ENCODE results near the gene VPS13C.

The VPS13C gene

DNA sequence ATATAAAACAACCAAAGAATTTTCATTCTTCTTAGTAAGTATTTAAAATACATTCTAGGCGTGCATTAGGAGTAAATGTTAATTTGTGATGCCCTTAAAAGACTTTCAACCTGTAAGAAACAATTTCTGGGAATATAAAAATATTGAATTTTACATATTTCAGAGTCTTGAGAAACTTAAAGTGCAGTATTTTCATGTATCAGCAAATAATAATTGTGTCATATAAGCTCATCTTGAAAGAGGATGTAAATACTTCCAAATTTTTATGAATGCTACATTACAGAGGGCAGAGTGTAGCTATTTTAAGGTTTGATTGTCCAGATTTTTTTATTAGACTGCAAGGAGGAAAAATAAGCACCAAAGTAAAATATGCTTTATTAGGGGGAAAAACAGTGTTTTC is 207.1 kb downstream of the VPS13C start:
- no peak for TF ChIP-seq EZH2phosphoT487 (conservative IDR thresholded peaks at IDR 0.05; ENCODE audit: low read length)
- TF ChIP-seq, protein P1, sequence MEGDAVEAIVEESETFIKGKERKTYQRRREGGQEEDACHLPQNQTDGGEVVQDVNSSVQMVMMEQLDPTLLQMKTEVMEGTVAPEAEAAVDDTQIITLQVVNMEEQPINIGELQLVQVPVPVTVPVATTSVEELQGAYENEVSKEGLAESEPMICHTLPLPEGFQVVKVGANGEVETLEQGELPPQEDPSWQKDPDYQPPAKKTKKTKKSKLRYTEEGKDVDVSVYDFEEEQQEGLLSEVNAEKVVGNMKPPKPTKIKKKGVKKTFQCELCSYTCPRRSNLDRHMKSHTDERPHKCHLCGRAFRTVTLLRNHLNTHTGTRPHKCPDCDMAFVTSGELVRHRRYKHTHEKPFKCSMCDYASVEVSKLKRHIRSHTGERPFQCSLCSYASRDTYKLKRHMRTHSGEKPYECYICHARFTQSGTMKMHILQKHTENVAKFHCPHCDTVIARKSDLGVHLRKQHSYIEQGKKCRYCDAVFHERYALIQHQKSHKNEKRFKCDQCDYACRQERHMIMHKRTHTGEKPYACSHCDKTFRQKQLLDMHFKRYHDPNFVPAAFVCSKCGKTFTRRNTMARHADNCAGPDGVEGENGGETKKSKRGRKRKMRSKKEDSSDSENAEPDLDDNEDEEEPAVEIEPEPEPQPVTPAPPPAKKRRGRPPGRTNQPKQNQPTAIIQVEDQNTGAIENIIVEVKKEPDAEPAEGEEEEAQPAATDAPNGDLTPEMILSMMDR (IDR thresholded peaks at IDR 0.05; ENCODE audit: insufficient read depth, low read length, poor library complexity, severe bottlenecking): no peak
- Histone ChIP-seq H3K27me3 (ENCODE audit: low read length) (no peaks in the 10 kb centered on the region), H3K79me2 (ENCODE audit: insufficient read depth, low read length) (no peaks in the 10 kb centered on the region), H3K9ac (ENCODE audit: low read length) (no peak overlapping the region), H3F3A (ENCODE audit: insufficient read depth) (no peaks in the 10 kb centered on the region), H3K36me3 (ENCODE audit: low read length) (peaks cover 3% of the 10 kb centered on the region; the same call in 1 of the 2 replicates), H3K27ac (ENCODE audit: low read depth, low read length) (no peak overlapping the region), H4K20me1 (ENCODE audit: low read depth, low read length) (no peaks in the 10 kb centered on the region), H2AFZ (ENCODE audit: low read depth, low read length, severe bottlenecking) (no peak overlapping the region), H3K4me2 (ENCODE audit: low read depth, low read length, poor library complexity, severe bottlenecking) (no peak overlapping the region), H3K9me2 (replicated peaks; ENCODE audit: insufficient read depth, low read length) (no peaks in the 10 kb centered on the region), H3K4me3 (ENCODE audit: insufficient read depth, low read length, poor library complexity, severe bottlenecking) (no peak overlapping the region), H3K9me3 (ENCODE audit: insufficient read depth, low read length) (no peaks in the 10 kb centered on the region)

DNA sequence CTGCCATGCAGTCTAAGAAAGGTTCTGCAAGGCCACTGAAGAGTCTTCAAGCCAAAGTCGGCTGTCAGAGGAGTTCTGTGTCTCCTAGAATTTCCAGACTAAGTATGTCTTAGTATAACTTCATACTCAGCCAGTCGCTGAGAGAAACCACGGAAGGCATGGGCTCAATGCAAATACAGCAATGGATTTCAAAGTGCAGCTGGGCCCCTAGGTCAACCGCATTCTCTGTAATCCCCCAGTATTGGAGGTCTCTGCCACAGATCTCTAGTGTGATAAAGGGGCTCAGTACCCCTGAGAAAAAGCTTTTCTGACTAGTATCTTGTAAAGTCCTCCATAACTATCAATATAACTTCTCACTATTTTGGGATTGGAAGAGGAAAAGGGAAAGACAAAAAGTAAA is 208.3 kb downstream of the VPS13C start:
- TF ChIP-seq EZH2phosphoT487 (conservative IDR thresholded peaks at IDR 0.05; ENCODE audit: low read length): no peak
- TF ChIP-seq, protein P1 (IDR thresholded peaks at IDR 0.05; ENCODE audit: insufficient read depth, low read length, poor library complexity, severe bottlenecking): no peak
- no peaks in the 10 kb centered on the region for H3K9me2 ChIP-seq (replicated peaks; ENCODE audit: insufficient read depth, low read length)
- no peak overlapping the region for H3K27ac ChIP-seq (ENCODE audit: low read depth, low read length)
- no peaks in the 10 kb centered on the region for H3F3A ChIP-seq (ENCODE audit: insufficient read depth)
- no peaks in the 10 kb centered on the region for H3K9me3 ChIP-seq (ENCODE audit: insufficient read depth, low read length)
- H2AFZ ChIP-seq (ENCODE audit: low read depth, low read length, severe bottlenecking): no peak overlapping the region
- no peaks in the 10 kb centered on the region for H4K20me1 ChIP-seq (ENCODE audit: low read depth, low read length)
- no peaks in the 10 kb centered on the region for H3K79me2 ChIP-seq (ENCODE audit: insufficient read depth, low read length)
- no peaks in the 10 kb centered on the region for H3K27me3 ChIP-seq (ENCODE audit: low read length)
- no peak overlapping the region for H3K9ac ChIP-seq (ENCODE audit: low read length)
- H3K36me3 ChIP-seq (ENCODE audit: low read length): peaks cover 3% of the 10 kb centered on the region; the same call in 1 of the 2 replicates
- H3K4me3 ChIP-seq (ENCODE audit: insufficient read depth, low read length, poor library complexity, severe bottlenecking): no peak overlapping the region
- no peak overlapping the region for H3K4me2 ChIP-seq (ENCODE audit: low read depth, low read length, poor library complexity, severe bottlenecking)

DNA sequence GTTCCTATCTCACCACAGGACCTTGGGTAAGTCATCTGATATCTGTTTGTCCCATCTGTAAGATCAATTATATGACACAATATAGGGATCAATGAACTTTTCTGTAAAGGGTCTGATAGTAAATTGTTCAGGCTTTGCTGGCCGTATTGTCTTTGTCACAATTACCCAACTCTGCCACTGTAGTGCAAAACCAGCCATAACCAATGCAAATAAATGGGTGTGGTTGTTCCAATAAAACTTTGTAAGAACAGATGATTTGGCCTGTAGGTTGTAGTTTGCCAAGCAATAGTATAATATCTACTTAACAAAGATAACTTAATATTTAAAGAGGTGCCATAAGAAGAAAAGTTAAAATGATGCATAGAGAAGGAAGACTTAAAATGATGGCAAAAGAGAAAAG is 210.8 kb downstream of the VPS13C start:
- Histone ChIP-seq H3K9me2 (replicated peaks; ENCODE audit: insufficient read depth, low read length) (no peaks in the 10 kb centered on the region), H3K36me3 (ENCODE audit: low read length) (no peaks in the 10 kb centered on the region; the same call in 1 of the 2 replicates), H3K9me3 (ENCODE audit: insufficient read depth, low read length) (no peaks in the 10 kb centered on the region), H3F3A (ENCODE audit: insufficient read depth) (no peaks in the 10 kb centered on the region), H3K27ac (ENCODE audit: low read depth, low read length) (no peak overlapping the region), H2AFZ (ENCODE audit: low read depth, low read length, severe bottlenecking) (no peak overlapping the region), H3K79me2 (ENCODE audit: insufficient read depth, low read length) (no peaks in the 10 kb centered on the region), H3K4me2 (ENCODE audit: low read depth, low read length, poor library complexity, severe bottlenecking) (no peak overlapping the region), H3K27me3 (ENCODE audit: low read length) (no peaks in the 10 kb centered on the region), H3K4me3 (ENCODE audit: insufficient read depth, low read length, poor library complexity, severe bottlenecking) (no peak overlapping the region), H4K20me1 (ENCODE audit: low read depth, low read length) (no peaks in the 10 kb centered on the region), H3K9ac (ENCODE audit: low read length) (no peak overlapping the region)
- TF ChIP-seq, protein P1 (IDR thresholded peaks at IDR 0.05; ENCODE audit: insufficient read depth, low read length, poor library complexity, severe bottlenecking): no peak
- no peak for TF ChIP-seq EZH2phosphoT487 (conservative IDR thresholded peaks at IDR 0.05; ENCODE audit: low read length)

All from SU-DHL-6 (cell line).